ENCODE measurements around the gene CDC42SE1. TPM values are rescaled to one million over a fixed set of nuclear protein-coding genes. Genes with fewer than 3 reads are reported as not detected.

The CDC42SE1 gene
- total RNA-seq, 1 donor from 2014 or later = 94.8 TPM

GRCh38 chr1:151009674-151010345 lies 49.6 kb downstream of the CDC42SE1 start:
- no peak for DNase-seq (ENCODE audit: low read depth)
- peak overlapping the region; percentile 88 for H3K4me3 ChIP-seq (ENCODE audit: low read depth, low read length)
- TF ChIP-seq CTCF (conservative IDR thresholded peaks at IDR 0.05; ENCODE audit: low read depth, low read length) = no peak

DNA sequence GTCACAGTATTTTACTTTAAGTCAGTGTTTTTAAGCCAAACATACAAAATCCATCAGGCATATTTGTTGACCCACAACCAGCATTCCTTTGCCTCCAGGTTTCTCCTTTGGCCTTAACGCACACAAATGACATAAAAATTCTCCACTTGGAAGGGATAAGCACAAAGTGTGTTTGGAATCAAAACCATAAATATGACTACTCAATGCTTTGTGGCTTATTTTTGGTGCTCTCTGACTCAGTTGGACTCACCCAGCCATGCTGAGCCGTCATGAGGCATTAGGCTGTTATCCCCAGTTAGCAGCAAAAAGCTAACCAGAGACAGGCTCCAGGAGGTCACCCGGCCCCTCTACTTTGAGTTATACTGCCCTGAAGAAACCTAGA lies 50.2 kb downstream of the CDC42SE1 start:
- TF ChIP-seq CTCF (conservative IDR thresholded peaks at IDR 0.05; ENCODE audit: low read depth, low read length) = no peak
- peak overlapping the region; percentile 88 for H3K4me3 ChIP-seq (ENCODE audit: low read depth, low read length)
- no peak for DNase-seq (ENCODE audit: low read depth)

- H3K4me3 ChIP-seq (ENCODE audit: low read depth, low read length) = peak within 1 kb of the TSS; percentile 88
- peak; percentile 74 for DNase-seq (ENCODE audit: low read depth)
Measured at GRCh38 chr1:151008244-151009205, 50.9 kb downstream of the CDC42SE1 start, which contains the start of gene PRUNE1. Gene PRUNE1, plus strand, starts transcription at chr1:151008449. Its CDS starts 184 bp downstream, at chr1:151008633.

DNA sequence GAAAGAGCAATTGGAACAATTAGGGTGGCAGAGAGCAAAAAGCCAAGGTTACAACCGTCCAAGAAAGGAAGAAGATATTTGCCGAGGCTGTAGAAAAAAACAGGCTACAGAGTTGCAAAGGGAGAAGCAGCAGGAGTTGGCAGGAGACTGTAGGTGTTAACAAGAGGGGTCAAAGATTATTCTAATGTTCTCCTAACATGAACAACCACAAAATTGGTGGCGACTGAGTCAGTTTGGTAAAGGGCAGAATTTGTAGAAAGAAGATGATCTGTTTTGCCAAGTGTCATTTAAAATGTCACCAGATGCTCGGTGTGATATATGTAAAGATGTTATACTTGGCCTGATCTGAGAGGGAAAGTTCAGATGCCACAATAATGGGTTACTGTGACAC lies 51.6 kb downstream of the CDC42SE1 start:
- H3K4me3 ChIP-seq (ENCODE audit: low read depth, low read length) = peak overlapping the region; percentile 88
- TF ChIP-seq CTCF (conservative IDR thresholded peaks at IDR 0.05; ENCODE audit: low read depth, low read length) = no peak
- DNase-seq (ENCODE audit: low read depth) = no peak

More at GRCh38 chr1:151008244-151009205, 50.9 kb downstream of the CDC42SE1 start, which contains the start of gene PRUNE1:
- TF ChIP-seq CTCF (conservative IDR thresholded peaks at IDR 0.05; ENCODE audit: low read depth, low read length) = no peak

- peak within 1 kb of the TSS; percentile 88 for H3K4me3 ChIP-seq (ENCODE audit: low read depth, low read length)
- DNase-seq (ENCODE audit: low read depth) = peak; percentile 58
- TF ChIP-seq CTCF (conservative IDR thresholded peaks at IDR 0.05; ENCODE audit: low read depth, low read length) = peak; percentile 55
Measured at GRCh38 chr1:151006327-151007052, 52.9 kb downstream of the CDC42SE1 start, which contains the start of gene MINDY1. Gene MINDY1, minus strand, starts transcription at chr1:151006902. Its CDS starts 4,285 bp downstream, at chr1:151002617.

GRCh38 chr1:151005729-151006319 lies 53.6 kb downstream of the CDC42SE1 start:
- peak overlapping the region; percentile 66 for H3K4me3 ChIP-seq (ENCODE audit: low read depth, low read length)
- DNase-seq (ENCODE audit: low read depth) = no peak
- peak; percentile 11 for TF ChIP-seq CTCF (conservative IDR thresholded peaks at IDR 0.05; ENCODE audit: low read depth, low read length)
